Body of pancreas (tissue), 4 donors: ENCODE measurements around the gene GRK3. TPM values are rescaled to one million over a fixed set of nuclear protein-coding genes. Genes with fewer than 3 reads are reported as not detected.
"Not testable (repeated sequence)": the region's sequence is repeated elsewhere in the genome, so short reads cannot be mapped to it uniquely, and the experiment has no call there.

Source experiments
- ATAC-seq: fragments of 150-250 bp; one replicate; pipeline ENCODE4 v1.9.1; 2016
- DNase-seq, 4 donors: peaks; one replicate each; pipeline ENCODE4 v3.0.0-alpha.2; 2019
- H3K27ac ChIP-seq, 4 donors: fragments of 200-600 bp; sonication (generic); 1 replicate in 3 of 4; 2 replicates in 1 of 4; pipeline versions ENCODE4 v1.5.1 to v1.6.1; 2016 to 2019; ENCODE audit warnings: mild to moderate bottlenecking in 1 of 4, mixed read lengths in 1 of 4, moderate library complexity in 1 of 4
- H3K27me3 ChIP-seq, 2 donors: fragments of 200-600 bp; sonication (generic); one replicate each; pipeline ENCODE4 v1.6.0; 2016; ENCODE audit warnings: mild to moderate bottlenecking in 1 of 2
- H3K36me3 ChIP-seq, 2 donors: fragments of 200-600 bp; sonication (generic); replicated peaks in 1 of 2; 2 replicates each; pipeline ENCODE4 v1.5.1; 2016; ENCODE audit warnings: low read depth in 2 of 2; ENCODE audit not compliant: insufficient read depth in 1 of 2
- H3K4me1 ChIP-seq: fragments of 200-600 bp; sonication (generic); one replicate; pipeline ENCODE4 v1.6.0; 2016
- H3K4me3 ChIP-seq, 2 donors: fragments of 200-600 bp; sonication (generic); 1 replicate in 1 of 2; 2 replicates in 1 of 2; pipeline ENCODE4 v1.5.1; 2016 to 2019
- H3K9me3 ChIP-seq, 3 donors: fragments of 200-600 bp; sonication (generic); 1 replicate in 2 of 3; 2 replicates in 1 of 3; pipeline ENCODE4 v1.5.1; 2016
- CTCF ChIP-seq, 7 experiments: fragments of 450-650 bp in 4 of 7; fragments of 200-600 bp in 3 of 7; sonication (generic) in 3 of 7; IDR thresholded peaks; one replicate each; pipeline ENCODE4 v1.5.1; 2016 to 2019; ENCODE audit warnings: antibody characterized with exemption in 7 of 7
- POLR2A ChIP-seq, 3 donors: fragments of 450-650 bp; IDR thresholded peaks; one replicate each; pipeline ENCODE4 v1.6.1; 2016; ENCODE audit warnings: antibody characterized with exemption in 3 of 3, mild to moderate bottlenecking in 2 of 3
- WGBS, 2 donors: methylation state at CpG; one replicate each; pipeline ENCODE4 v1.1.5; 2017; 5-methylcytosine and 5-hydroxymethylcytosine counted together
- intact Hi-C: fragments of 100-400 bp; cut with DNase I; formaldehyde crosslinking; loops from one replicate; pipeline ENCODE4 v1.15.1; 2023
- total RNA-seq, 2 donors: library from RNA; depleted of rRNA; stranded (reverse); fragments of >200 nt; gene quantifications; one replicate each; pipeline ENCODE4 v1.1.0, GENCODE V29; 2016

The GRK3 gene
- total RNA-seq, 2 donors from 2014 or later, result 10.4 to 10.9 TPM

DNA sequence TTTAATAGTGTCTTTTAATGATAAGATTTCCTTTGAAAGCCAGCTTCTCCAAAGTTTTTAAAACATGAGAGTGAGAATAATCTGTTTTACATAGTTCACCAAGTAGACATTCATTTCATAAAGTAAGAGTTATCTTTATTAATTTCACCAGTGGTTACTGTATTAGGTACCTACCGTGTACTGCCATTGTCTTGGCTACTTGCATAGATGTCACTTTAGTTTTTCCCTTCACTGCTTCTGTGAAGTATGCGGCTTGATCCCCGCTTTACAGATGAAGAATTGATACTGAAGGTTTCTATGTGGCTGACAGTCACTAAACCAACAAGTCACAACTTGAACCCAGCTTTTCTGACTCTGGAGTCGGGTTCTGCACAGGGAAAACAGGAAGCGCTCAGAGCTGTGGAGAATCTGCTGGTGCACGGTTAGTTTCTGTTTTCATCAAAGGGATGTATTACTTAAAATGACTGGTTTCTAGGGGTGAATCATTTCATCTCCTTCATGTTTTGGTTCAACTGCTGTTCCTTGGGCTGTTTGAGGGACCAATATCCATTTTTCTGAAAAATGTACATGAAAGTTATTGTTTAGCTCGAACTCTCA is 138.2 kb downstream of the GRK3 start:
- no peaks in the 10 kb centered on the region for H3K27me3 ChIP-seq
- H3K27ac ChIP-seq, result no peak overlapping the region
- H3K4me3 ChIP-seq, result no peak overlapping the region
- H3K36me3 ChIP-seq, result no peaks in the 10 kb centered on the region
- intact Hi-C loops, result no loop called here
- WGBS, 2 donors, result 80 to 83% methylated on average over 7 of the region's 7 CpGs
- H3K4me1 ChIP-seq, result no peaks in the 10 kb centered on the region
- ATAC-seq (no peak), DNase-seq (no peak)
- TF ChIP-seq POLR2A (IDR thresholded peaks at IDR 0.05), result no peak
- H3K9me3 ChIP-seq, result no peaks in the 10 kb centered on the region

DNA sequence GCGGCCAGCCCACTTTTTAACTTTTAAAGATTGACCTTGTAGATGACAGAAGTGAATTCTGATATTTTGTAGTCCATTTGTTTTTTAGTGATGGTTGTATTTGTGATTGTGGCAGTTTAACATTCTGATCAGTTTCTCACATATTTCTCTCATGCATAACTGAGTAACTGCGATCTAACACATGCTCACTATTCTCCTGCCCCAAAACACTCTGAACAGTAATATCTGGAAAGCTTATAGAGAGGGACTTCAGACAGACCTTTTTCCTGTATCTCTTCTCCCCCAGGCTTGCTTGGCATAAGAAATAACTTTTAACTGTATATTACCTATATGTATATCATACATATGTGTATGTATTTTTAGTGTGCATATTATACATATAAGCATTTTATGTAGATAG is 140.2 kb downstream of the GRK3 start:
- no peaks in the 10 kb centered on the region for H3K27me3 ChIP-seq
- no peaks in the 10 kb centered on the region for H3K4me1 ChIP-seq
- no peaks in the 10 kb centered on the region for H3K36me3 ChIP-seq
- H3K4me3 ChIP-seq, result no peak overlapping the region
- WGBS, 2 donors, result 87 to 89% methylated on average over 2 of the region's 2 CpGs
- intact Hi-C loops, result no loop called here
- DNase-seq (no peak), ATAC-seq (no peak)
- no peak overlapping the region for H3K27ac ChIP-seq
- H3K9me3 ChIP-seq, result no peaks in the 10 kb centered on the region
- TF ChIP-seq POLR2A (IDR thresholded peaks at IDR 0.05) (no peak), CTCF (IDR thresholded peaks at IDR 0.05) (no peak)

- TF ChIP-seq CTCF (IDR thresholded peaks at IDR 0.05) (no peak), POLR2A (IDR thresholded peaks at IDR 0.05) (no peak)
- Histone ChIP-seq H3K27ac (no peak overlapping the region), H3K9me3 (no peaks in the 10 kb centered on the region), H3K4me3 (no peak overlapping the region), H3K27me3 (no peaks in the 10 kb centered on the region), H3K4me1 (no peaks in the 10 kb centered on the region), H3K36me3 (no peaks in the 10 kb centered on the region)
- DNase-seq (no peak), ATAC-seq (no peak)
- WGBS, 2 donors, result 80 to 83% methylated on average over 5 of the region's 5 CpGs
- intact Hi-C loops, result no loop called here
These were observed 141.7 kb downstream of the GRK3 start for GRCh38 chr22:25706197-25706596.

DNA sequence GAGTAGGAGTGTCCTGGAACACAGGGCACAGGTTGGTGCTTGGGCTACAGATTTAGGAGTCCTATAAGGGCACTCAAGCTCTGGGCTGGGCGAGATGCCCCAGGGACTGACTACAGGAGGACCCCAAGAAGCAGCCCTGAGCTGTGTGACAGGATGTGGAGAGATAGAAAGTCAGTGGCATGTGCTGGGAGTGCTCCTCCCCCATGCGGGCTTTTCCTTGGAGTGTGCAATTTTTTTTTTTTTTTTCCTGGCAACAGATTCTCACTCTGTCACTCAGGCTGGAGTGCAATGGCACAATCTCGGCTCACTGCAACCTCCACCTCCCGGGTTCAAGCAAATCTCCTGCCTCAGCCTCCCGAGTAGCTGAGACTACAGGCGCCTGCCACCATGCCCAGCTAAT is 144.0 kb downstream of the GRK3 start:
- H3K9me3 ChIP-seq, intact Hi-C loops, H3K27ac ChIP-seq, DNase-seq, H3K27me3 ChIP-seq, H3K4me1 ChIP-seq, ATAC-seq, H3K36me3 ChIP-seq, H3K4me3 ChIP-seq: not testable (repeated sequence)
- 82 to 83% methylated on average over 6 of the region's 6 CpGs for WGBS, 2 donors

DNA sequence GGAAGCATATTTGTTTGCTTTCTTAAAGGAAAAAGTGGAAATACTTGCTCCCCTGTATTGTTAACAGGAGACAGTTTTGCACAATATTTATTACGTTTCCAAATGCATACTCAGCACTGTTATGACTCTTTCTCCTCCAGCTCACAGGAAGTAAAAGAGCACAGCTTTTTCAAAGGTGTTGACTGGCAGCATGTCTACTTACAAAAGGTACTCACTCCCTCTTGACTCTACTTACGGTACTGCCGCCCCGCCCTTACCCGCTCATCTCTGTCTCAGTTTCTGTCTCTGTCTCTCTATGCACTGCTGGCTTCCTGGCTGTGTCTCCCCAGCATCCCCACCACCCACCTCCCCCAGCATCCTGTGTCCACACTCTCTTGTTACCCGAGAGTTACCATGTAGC is 145.3 kb downstream of the GRK3 start:
- 80 to 87% methylated on average over 6 of the region's 6 CpGs for WGBS, 2 donors
- Histone ChIP-seq H3K27ac (no peak overlapping the region), H3K36me3 (no peaks in the 10 kb centered on the region), H3K27me3 (no peaks in the 10 kb centered on the region), H3K4me3 (no peak overlapping the region), H3K9me3 (no peaks in the 10 kb centered on the region), H3K4me1 (no peaks in the 10 kb centered on the region)
- TF ChIP-seq CTCF (IDR thresholded peaks at IDR 0.05) (no peak), POLR2A (IDR thresholded peaks at IDR 0.05) (no peak)
- DNase-seq, result no peak
- intact Hi-C loops, result no loop called here
- ATAC-seq, result no peak

GRCh38 chr22:25710501-25710900 is 146.0 kb downstream of the GRK3 start:
- H3K9me3 ChIP-seq, result no peaks in the 10 kb centered on the region
- no peak overlapping the region for H3K27ac ChIP-seq
- ATAC-seq (no peak), DNase-seq (no peak)
- no peak for TF ChIP-seq POLR2A (IDR thresholded peaks at IDR 0.05)
- no peak for TF ChIP-seq CTCF (IDR thresholded peaks at IDR 0.05)
- 88 to 91% methylated on average over 7 of the region's 7 CpGs for WGBS, 2 donors
- no peaks in the 10 kb centered on the region for H3K27me3 ChIP-seq
- no peaks in the 10 kb centered on the region for H3K4me1 ChIP-seq
- H3K4me3 ChIP-seq, result no peak overlapping the region
- H3K36me3 ChIP-seq, result no peaks in the 10 kb centered on the region
- intact Hi-C loops, result no loop called here
